ENCODE data around the gene ACR.
A peak's percentile ranks its signal among the peaks of the same experiment; 100 is the strongest.
"Not testable (repeated sequence)": the region's sequence is repeated elsewhere in the genome, so short reads cannot be mapped to it uniquely, and the experiment has no call there.

The ACR gene

DNA sequence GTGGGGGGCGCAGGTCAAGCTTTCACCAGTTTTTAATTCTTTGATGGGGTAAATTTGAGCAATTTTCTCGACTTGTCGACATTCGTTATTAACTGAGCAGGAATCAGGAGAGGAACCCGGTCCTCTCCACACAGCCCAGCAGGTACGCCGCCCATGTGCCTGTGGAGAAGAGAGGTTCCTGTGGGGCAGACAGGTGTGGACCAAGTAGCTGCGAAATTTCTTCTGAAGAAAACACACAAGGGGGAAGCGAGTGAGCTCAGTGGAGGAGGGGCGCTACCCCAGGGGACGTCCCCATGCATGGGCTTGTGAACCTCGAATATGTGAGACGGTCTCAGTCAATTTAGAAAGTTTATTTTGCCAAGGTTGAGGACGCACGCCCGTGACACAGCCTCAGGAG, 45.9 kb downstream of the ACR start:
- DNase-seq: not testable (repeated sequence)

DNA sequence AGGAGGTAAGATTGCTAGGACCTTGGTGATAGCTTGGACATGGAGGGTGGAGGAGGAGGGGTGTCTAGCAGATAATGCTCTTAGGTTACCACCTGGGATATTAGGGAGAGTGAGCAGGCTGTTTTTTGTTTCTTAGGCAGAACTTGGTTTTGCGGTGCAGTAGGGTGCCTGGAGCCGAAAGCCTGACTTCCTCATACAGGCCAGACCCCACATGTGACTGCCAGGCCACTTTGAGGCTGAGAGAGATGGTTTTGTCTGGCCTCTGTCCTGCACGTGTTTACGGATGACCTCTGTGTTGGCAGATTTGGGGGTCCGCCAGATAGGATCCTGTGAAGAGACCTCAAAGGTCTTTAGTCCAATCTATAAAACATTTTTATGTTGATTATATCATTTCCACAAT, 47.3 kb downstream of the ACR start:
- peak; percentile 23 for DNase-seq

DNA sequence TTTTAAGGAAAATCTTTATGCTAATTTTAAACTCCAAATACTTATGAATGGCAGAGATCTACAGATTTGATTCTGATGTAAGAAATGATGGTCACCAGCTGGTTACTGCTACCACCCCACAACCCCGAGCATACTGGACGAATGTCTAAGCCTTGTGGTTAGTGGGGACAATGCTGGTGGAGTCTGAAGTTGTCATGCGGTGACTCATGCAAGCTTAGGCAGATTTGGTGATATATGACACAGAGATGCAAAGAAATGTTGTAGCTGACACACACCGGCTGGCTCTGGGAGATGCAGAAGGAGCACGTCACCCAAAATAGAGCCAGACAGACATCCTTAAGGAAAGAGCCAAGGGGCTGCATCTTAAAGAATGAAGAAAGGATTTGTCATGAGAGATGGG, 48.9 kb downstream of the ACR start:
- not testable (repeated sequence) for DNase-seq
